Stomach (tissue), 4 donors: ENCODE measurements around the gene PXYLP1.

Experiments used
- EP300 ChIP-seq: sonication (generic); formaldehyde crosslinking; IDR thresholded peaks from one replicate; pipeline ENCODE4 v1.6.1; 2017; ENCODE audit warnings: antibody characterized with exemption
- POLR2A ChIP-seq, 4 donors: fragments of 450-650 bp; IDR thresholded peaks; one replicate each; pipeline ENCODE4 v1.6.1; 2016; ENCODE audit warnings: antibody characterized with exemption in 4 of 4, control low read depth in 2 of 4, mild to moderate bottlenecking in 1 of 4, moderate library complexity in 1 of 4
- POLR2AphosphoS5 ChIP-seq, 3 donors: sonication (generic); formaldehyde crosslinking; IDR thresholded peaks; one replicate each; pipeline ENCODE4 v1.6.1; 2016; ENCODE audit warnings: antibody characterized with exemption in 3 of 3
- TF ChIP-seq, protein P1 (sequence below), 7 experiments: fragments of 450-650 bp in 4 of 7; fragments of 200-600 bp in 3 of 7; sonication (generic) in 3 of 7; IDR thresholded peaks; one replicate each; pipeline ENCODE4 v1.5.1; 2016 to 2019; ENCODE audit warnings: antibody characterized with exemption in 7 of 7, control low read depth in 2 of 7, mild to moderate bottlenecking in 1 of 7

DNA sequence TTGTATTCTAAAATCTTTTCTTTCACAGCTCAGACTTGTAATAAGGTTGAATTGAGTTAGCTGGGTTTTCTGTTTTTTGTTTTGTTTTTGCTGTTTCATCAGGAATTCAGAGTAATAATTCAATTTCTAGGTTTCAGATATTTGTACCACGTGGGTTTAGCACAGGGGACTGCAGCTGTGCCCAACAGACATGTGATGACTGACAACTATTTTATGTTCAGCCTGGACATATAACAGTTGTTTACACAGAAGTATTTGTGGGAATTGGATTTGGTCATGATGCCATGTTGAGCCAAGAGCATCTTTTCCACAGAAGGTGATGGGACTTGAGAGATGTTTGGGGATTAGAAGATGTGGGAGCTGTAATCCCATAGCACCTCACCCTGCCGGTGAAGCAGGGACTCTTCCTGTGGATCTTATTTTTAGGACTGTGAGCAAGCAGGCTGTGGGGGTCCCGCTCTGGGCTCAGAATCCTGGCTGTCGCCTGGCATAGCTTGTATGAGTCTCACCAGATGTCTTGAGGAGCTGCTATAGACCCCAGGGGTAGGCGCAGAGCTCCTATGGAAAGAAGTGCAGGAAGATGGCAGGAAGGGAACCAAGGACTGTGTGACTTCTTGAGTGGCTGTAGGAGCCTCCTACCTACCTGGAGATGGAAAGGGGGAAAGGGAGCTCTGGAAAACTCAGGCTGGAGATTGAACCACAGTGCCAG, 23.7 kb downstream of the PXYLP1 start:
- TF ChIP-seq, protein P1, sequence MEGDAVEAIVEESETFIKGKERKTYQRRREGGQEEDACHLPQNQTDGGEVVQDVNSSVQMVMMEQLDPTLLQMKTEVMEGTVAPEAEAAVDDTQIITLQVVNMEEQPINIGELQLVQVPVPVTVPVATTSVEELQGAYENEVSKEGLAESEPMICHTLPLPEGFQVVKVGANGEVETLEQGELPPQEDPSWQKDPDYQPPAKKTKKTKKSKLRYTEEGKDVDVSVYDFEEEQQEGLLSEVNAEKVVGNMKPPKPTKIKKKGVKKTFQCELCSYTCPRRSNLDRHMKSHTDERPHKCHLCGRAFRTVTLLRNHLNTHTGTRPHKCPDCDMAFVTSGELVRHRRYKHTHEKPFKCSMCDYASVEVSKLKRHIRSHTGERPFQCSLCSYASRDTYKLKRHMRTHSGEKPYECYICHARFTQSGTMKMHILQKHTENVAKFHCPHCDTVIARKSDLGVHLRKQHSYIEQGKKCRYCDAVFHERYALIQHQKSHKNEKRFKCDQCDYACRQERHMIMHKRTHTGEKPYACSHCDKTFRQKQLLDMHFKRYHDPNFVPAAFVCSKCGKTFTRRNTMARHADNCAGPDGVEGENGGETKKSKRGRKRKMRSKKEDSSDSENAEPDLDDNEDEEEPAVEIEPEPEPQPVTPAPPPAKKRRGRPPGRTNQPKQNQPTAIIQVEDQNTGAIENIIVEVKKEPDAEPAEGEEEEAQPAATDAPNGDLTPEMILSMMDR (IDR thresholded peaks at IDR 0.05): no peak
- TF ChIP-seq EP300: no peak
- no peak for TF ChIP-seq POLR2A (IDR thresholded peaks at IDR 0.05)
- TF ChIP-seq POLR2AphosphoS5 (IDR thresholded peaks at IDR 0.05): no peak
